Measurements from ENCODE around the gene DVL1.

The DVL1 gene

DNA sequence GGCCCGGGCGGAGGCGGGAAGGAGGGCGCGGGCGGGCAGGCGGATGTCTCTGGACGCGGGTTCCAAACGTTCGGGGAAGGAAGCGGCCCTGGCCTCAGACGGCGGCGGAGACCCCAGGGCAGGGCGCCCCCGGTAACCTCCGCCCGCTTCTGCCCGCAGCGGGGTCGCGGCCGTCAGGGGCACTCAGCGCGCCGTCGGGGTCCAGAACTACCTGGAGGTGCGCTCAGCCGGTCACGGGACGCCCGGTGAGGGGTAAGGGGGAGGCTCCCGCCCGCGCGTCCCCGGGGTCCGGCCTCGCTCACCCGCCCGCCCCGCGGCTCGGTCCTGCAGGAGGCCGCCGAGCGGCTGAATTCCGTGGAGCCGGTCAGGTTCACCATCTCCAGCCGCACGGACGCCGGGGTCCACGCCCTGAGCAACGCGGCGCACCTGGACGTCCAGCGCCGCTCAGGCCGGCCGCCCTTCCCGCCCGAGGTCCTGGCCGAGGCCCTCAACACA is 40.4 kb downstream of the DVL1 start:
- no peak for DNase-seq

DNA sequence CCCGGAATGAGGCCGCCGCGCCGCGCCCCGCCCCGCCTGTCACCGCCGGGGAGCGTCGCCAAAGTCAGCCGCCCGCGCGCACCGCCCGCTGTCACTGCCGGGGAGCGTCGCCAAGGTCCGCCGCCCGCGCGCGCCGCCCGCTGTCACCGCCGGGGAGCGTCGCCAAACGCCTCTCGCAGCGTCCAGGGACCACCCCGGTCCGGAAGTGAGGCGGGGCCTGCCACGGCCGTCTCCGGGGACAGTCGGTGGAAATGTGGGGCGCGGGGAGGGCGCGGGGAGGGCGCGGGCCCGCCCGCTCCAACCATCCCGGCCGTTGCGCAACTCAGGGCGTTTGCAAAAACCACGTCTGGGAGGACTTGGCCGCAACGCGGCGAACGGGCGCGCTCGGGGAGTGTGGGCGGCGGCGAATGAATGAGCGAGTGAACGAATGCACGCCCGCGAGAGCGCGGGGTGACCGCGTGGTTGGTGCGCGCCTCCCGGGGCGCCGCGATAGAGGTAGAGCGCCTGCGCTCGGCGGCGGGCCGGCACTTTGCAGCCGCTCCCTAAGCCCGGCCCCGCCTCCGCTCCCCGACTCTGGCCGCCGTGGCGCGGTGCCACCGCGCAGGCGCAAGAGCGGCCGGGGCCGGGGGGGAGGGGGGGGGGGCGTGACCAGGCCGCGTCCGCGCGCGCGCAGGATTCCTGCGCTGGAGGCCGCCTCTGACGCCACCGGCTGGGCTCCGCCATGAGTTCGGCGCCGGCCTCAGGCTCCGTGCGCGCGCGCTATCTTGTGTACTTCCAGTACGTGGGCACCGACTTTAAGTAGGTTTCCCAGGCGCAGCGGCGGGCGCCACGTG is 41.1 kb downstream of the DVL1 start, which contains the start of the genes ACAP3 and PUSL1:
TSS of gene ACAP3 (minus strand) at position 8 of the 833 bp plus-strand sequence. CDS start 115 bp downstream, outside the sequence.
TSS of gene PUSL1 (plus strand) at position 675 of the 833 bp plus-strand sequence. CDS start at position 722, 47 bp downstream.
- DNase-seq = peak; percentile 63

DNA sequence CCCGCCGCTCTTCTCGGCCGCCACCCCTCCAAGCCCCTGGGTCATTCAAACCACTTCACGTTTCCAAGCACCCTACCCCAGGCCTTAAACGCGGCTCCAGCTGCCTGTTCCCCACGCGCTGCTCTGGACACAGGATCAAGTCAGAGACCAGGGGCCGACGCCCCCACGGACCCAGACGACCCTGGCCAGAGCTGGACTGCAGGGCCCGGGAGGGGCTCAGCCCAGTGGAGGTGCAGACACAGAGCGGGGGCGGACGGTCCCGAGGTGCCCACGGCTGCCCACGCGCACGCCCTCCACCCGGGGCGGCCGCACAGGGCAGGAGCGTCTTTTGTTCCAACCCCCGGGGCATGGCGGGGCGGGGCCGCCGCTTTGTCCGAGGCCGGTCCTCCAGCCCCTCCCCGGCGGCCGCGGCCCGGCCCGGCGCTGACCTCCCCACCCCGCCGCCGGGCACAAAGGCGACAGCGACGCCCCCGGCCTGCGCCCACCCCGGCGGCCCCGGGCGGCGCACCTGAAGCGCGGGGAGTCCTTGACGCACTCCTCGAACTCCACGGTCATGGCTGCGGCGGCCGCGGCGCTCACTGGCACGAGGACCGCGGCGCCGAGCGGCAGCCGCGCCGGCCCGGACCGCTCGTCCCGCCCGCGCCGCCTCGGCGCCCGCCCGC is 41.8 kb downstream of the DVL1 start:
- DNase-seq = no peak

DNA sequence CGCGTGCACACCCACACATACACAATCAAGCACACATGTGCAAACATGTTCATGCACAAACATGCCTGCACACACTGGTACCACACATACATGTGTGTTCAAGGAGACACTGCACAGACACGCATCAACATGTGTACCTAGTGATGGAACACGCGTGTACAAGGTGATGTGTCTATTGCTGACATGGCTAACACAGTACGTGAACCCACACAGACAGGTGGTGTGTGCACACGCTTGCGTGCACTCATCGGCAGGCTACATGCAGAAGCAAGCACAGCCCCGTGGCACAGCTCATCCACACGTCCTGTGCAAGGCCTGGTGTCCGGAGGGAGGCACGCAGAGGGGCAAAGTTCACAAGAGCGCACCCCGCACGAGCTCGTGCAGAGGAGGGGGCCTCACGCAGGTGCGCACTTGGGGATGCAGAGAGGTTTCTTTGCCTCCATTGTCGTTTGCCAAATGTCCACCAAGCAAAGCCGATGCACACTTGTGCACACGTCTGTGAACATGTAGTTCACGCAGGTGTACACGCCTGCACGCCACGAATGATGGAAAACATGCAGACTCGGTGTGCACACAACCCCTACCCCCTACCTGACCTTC is 42.5 kb downstream of the DVL1 start:
- no peak for DNase-seq

DNA sequence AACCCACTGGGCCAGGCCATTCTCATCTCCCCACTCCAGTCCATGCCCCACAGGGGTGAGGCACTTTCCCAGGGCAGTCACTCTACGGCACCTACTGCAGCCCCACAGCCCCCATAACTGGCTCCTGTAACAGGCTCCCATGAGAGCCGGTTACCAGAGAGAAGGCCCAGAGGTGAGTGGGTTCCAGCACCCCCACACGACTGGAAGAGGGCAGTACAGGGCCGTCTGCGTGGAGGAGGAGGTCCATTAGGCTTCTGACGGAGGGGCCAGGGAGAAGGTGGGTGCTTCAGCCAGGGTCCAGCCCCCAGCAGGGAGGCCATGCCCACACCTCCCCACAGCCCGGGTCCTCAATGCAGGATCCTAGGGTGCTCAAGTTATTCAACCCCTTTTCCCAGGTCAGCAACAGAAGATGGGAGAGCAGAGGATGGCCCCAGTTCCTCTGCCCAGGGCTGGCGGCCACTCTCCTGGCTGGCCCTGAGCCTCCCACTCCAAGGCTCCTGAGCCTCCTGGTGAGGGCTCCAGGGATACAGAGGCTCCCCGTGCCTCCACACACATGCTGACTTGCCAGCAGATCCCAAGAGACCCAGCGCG is 43.1 kb downstream of the DVL1 start:
- DNase-seq = no peak

DNA sequence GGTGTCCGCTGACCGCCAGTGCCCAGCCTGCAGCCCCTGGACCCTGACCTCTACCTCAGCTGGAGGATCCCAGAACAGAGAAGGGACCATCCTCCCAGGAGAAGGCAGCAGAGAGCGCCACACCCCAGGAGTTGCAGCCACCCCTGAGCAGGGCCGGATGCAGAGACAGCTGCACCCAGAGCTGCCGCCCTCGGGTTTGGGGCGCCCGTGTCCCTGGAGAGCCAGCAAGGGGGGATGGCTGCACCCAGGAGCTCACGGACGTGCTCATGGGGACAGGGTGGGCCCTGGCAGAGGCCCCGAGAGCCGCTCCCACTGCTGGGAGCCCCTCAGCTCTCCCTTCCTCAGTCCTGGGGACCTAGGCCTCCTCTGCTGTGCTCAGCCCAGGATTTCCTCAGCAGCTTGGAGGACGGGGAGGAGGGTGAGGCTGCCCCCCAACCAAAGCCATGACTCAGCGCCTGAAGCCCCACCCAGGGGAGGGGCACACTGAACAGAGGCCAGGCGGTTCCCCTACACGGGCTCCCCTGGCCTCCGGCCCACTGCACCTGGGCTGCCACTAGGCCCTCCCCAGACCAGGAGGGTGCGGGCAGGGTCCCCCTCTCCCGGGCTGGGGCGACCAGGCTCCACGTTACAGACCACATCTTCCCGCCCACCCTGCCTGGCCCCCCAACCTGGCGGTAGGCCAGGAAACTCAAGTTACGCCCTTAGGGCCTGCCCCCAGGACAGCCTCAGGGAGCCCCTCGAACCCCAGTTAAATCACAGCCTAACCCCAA is 43.7 kb downstream of the DVL1 start:
- DNase-seq = no peak

DNA sequence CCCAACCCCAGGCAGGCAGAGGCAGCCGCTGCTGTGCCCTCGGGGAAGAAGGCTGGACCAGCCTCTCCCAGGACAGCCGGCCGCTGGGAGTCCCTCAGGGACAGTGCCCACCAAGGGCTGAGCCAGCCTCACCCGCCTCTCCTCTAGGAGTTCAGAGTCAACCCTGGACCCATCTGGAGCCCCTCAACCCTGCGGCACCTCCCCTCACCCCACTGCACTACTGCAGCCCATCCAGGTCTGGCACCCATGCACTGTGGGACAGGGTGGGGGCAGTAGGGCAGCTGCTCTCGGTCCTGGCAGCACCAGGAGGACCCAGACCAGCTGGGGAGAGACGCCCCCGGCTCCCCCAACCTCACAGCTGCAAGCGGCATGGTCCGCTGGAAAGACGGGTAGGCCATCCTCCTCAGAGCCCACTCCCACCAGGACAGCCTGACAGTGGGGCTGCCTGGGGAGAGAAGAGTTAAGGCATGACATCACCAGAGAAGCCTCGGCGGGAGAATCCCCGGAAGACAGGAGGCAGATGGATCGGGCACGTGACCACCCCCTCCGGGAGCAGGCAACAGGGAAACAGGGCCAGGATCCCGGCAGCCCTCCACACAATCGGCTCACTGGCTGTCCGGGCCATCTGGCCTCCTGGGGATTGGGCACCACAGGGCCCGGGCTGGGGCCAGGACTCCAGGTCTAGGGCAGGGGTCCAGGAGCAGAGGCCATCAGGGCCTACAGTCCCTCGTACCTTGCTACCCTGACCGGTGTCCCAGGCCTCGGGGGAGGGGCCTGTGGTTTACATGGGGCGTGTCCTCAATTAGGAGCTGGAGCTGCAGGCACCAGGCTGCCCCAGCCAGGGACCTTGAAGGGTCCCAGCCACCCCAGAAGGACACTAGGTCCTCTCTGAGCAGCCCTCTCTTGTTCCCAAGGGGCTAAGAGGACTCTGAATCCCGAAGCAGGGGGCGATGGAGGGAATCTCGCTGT is 44.6 kb downstream of the DVL1 start:
- DNase-seq = no peak

DNA sequence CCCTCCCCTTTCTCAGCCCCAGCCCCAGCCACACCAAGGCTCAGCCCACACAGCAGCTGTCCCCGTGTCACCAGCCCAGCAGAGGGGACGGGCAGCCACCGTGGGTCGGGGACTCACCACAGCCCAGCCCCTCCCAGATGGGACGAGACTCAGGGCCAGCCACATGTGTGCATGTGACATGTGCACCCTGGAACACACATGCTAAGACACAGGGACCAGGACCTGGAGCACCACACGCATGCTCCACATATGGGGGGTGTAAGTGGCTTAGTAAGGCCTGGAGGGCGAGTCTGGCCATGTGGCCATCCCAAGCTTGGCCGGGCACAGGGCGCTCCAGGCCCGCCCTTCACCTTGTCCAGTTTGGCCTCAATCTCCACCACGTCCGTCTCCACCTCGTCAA is 45.5 kb downstream of the DVL1 start:
- DNase-seq = no peak

DNA sequence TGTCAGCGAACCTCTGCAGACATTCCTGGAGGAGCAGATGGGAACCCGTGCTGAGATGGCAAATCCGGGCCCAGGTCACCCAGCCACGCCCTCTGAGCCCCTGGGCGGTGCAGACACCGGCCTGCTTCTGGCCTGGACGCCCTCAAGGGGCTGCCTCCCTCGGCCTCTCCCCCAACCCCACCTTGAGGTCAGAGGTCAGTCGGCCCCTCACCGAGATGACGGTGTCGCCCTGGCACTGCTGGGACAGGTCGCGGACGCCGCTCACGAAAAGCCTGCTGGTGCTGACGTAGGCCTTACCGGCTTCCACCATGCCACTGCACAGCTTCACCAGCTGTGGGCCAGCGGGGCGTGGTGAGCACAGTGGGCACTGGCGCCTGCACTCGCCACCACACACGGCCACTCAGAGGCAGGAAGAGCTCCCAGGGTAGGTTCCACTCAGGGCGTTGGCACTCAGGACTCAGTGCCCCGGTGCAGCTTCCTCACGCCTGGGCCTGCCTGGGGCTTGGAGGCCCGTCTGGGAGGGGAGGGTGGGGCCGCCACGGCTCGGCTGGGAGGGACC is 46.2 kb downstream of the DVL1 start:
- DNase-seq = no peak

DNA sequence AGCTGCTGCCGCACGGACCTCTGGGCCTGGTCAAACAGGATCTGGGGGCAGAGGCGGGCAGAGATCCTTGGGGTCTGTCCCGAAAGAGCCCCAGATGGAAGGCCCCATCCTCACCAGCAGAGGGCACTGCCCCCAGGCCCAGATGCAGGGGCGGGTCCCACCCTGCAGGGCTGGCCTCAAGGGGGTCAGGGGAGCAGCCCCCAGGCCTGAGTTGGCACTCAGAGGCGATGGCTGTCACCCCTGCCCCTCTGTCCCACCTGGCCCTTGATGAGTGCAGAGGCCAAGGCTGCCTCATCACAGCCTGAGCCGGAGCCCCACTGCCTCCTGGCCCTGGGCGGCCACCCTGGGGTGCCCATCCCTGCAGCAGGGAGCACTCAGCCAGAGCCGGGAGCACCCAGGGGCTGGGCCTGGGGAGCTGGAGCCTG is 47.2 kb downstream of the DVL1 start:
- DNase-seq = no peak

DNA sequence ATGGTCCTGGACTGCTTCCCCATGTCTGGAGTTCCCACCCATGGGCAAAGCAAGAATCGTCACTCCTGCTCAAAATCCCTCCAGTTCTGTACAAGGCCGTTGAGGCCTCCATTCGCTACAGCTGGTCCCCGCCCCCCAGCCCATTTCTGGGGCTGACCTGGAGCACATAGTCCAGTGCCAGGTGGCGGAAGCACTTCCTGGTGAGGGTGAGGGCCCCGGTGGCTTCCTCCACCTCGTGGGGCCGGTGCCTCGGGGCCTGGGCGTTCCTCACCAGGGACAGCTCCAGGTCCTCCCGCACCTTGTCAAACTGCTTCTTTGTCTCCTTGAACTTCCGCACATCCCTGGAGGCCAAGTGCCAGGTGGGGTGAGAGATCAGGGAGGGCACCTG is 48.9 kb downstream of the DVL1 start:
- DNase-seq = no peak

DNA sequence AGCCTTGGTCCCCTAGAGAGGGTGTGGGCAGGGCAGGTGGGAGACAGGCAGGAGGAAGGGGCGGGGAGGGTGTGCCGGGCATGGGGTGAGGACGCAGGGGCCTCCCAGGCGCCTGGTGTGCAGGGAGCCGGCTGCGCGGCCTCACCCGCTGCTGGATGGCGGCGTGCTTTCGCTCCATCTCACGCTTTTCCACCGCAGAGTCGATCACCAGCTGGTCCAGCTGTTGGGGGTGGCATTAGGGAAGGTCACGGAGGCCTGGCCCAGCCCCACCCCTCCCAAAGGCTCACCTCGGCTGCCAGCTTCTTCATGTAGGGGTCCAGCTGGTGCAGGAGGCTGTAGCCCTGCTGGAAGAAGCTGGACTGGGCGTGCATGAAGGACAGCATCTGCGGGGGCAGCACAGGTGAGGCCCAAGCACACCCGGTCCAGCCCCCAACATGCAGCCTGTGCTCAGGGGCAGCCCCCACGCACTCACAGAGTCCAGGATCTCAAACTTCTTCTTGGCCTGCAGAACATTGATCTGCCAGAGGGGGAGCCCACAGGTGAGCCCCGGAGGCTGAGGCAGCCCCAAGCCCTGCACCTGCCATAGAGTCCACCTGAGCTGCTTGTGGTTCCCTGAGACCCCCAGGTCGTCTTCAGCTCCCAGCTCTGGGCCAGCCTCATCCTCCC is 49.4 kb downstream of the DVL1 start:
- DNase-seq = no peak

DNA sequence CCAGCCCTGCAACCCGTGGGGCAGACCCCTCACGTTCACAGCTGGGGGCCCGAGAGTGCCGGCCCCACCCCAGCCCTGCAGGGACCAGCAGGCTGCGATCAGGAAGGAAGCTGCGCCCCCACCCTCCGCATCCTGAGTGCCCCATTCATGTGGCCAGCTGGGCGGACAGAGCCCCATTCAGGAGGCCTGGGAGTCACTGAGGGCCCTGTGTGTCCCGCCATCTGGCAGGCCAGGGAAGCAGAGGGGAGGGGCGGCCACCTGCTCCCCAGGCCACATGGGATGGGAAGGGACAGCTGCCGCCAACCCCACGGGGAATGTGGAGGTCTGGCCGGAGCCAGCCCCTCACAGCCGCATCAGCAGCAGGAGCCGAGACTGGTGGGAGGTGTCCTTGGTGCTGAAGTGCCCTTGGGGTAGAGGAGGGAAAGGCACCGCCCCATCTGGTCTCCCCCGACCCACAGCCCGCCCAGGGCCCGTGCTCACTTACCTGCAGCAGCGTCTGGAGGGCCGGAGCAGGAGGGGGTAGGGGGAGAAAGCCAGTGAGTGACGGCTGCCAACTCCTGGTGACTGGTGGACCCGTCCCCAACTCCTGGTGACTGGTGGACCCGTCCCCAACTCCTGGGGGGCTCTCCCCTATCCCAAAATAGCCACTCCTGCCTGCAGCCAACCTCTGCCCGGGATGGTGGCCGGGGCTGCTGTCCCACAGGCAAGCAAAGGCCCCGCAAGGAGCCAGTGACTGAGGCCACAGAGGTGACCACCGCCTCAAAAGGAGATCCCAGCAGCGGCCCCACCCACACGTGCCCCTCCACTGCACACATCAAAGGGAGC is 50.1 kb downstream of the DVL1 start:
- DNase-seq = no peak

DNA sequence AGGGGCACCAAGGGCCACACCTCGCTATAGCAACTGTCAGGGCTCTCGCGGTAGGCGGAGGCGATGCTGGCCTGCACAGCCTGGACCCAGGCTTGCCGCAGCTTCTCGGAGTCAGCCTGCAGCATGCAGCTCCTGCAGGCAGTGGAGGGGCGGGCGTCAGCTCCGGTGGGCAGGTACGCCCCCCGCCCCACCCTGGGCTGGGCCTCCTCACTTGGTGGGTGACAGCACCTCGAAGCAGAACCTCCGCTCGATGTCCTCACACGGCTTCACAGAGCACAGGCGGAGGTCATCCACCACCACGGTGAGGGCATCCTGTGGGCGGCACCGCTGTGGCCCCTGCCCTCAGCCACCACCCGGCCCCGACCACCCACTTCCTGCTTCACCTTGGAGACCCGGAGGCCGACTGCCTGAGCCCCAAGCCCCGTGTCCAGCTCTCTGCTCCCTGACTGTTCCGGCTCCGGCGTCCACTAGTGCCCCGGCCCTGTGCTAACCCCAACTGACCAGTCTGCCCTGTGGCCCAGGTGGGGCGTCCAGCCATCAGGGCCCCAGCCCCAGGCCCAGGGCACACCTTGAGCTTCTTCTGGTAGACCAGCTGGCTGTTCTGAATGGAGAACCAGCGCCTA is 51.3 kb downstream of the DVL1 start:
- no peak for DNase-seq

DNA sequence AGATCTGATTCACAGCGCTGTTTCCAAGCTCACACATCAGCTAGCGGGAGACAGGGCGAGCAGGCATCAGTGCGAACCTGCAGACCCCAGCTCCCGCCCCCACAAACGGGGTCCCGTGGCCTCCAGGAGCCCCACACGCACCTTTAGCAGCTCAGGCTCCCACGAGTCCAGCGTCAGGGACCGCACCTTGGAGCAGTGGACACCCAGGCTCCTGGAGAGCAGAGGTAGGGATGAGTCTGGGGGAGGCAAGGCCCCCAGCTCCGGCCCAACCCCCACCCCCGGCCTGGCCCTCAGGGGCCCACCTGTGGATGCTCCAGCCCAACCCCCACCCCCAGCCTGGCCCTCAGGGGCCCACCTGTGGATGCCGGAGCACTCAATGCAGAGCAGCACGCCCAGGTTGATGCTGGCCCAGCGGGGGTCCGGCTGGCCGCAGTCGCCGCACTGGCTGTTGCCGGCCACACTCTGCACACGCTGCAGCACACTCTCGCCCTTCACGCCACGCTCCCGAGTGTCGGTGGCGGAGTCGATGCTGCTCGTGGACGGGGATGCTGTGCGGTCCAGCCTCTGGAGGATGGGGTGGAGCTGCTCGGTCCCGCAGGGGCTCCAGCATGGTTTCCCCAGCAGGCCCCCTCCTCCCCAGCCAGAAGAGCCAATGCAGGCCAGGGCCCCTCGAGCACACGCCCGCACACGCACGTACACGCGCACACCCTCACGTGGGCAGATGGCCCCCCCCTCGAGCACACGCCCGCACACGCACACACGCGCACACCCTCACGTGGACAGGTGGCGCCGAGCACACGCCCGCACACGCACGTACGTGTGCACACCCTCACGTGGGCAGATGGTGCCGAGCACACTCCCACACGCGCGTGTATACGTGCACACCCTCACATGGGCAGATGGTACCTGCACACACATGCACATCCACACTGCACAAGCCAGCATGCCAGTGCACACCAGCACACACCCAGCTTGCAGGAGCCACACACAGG is 52.9 kb downstream of the DVL1 start:
- DNase-seq = no peak

DNA sequence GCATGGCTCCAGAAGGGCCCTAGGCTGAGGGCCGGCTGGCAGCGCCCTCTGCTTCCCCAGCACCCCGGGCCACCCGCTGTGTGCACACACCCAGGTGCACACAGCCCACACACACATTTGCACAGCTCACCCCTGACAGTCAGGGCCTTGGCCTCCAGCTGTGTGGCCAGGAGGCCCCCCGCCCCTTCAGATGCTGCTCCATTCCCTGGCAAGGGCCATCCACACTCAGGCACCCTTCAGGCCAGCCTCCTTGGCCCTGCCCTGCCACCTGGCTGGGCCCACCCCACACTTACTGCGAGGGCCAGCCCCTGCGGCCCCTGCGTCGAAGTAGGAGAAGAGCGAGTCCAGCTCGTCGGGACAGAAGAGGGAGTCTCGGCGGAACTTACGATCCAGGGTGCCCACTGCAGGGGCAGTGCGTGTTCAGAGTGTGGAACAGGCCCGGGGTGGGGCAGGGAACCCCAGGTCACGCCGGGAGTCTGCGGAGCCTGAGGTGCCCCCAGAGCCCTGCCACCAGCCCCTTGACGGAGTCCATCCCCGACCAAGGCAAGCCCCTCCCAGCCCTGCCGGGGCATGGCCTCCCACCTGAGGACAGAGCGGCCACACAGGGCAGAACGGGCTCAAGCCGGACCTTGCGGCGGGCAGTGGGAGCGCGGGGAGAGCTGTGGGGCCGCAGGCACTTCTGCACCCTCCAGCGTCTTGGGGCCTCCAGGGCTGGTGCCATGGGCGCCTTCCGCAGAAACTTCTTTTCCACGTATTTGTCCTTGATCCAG is 53.9 kb downstream of the DVL1 start:
- DNase-seq = no peak

All from NCI-H748 treated with DMSO at 0.1 percent for 48 hours (cell line).